OCI-LY3 (cell line): Measurements from ENCODE around the gene ZNF625.
"Not testable (repeated sequence)": the region's sequence is repeated elsewhere in the genome, so short reads cannot be mapped to it uniquely, and the experiment has no call there.

Experiments used
- H2AFZ ChIP-seq: fragments of 200-600, 300-600 bp; shearing (Covaris generic); 2 replicates; pipeline ENCODE4 v1.6.0; 2014; ENCODE audit warnings: antibody characterized with exemption, low read depth, low read length
- H3K27ac ChIP-seq: fragments of 200-600, 300-600 bp; sonication (generic); 2 replicates; pipeline ENCODE4 v1.5.1; 2014; ENCODE audit warnings: mild to moderate bottlenecking, low read length, moderate library complexity, mixed read lengths
- H3K27me3 ChIP-seq: fragments of 200-600, 300-600 bp; sonication (generic); 2 replicates; pipeline ENCODE4 v1.6.1; 2014; ENCODE audit warnings: low read depth, low read length, mixed read lengths
- H3K36me3 ChIP-seq: fragments of 200-600, 300-600 bp; sonication (generic); replicated peaks from 2 replicates; pipeline ENCODE3; 2014; ENCODE audit warnings: low read depth, low read length, mixed read lengths
- H3K4me1 ChIP-seq: fragments of 300-600, 200-600 bp; sonication (generic); 2 replicates; pipeline ENCODE4 v1.6.1; 2014; ENCODE audit warnings: low read length, mixed read lengths
- H3K4me2 ChIP-seq: fragments of 200-600, 300-600 bp; sonication (generic); 2 replicates; pipeline ENCODE4 v1.6.1; 2014; ENCODE audit warnings: low read length, mixed read lengths
- H3K4me3 ChIP-seq: fragments of 300-600, 200-600 bp; sonication (generic); 2 replicates; pipeline ENCODE4 v1.5.1; 2014; ENCODE audit warnings: antibody characterized with exemption, mild to moderate bottlenecking, low read length, moderate library complexity
- H3K79me2 ChIP-seq: fragments of 300-600, 200-600 bp; shearing (Covaris generic); 2 replicates; pipeline ENCODE4 v1.6.1; 2014; ENCODE audit warnings: mild to moderate bottlenecking, low read length, mixed read lengths
- H3K9ac ChIP-seq: fragments of 300-600, 200-600 bp; shearing (Covaris generic); 2 replicates; pipeline ENCODE4 v1.6.0; 2014; ENCODE audit warnings: mild to moderate bottlenecking, low read length, moderate library complexity
- H3K9me3 ChIP-seq: fragments of 200-600, 300-600 bp; shearing (Covaris generic); 2 replicates; pipeline ENCODE4 v1.6.1; 2014; ENCODE audit warnings: low read length, mixed read lengths; ENCODE audit not compliant: insufficient read depth
- H4K20me1 ChIP-seq: fragments of 200-600, 300-600 bp; sonication (generic); 2 replicates; pipeline ENCODE4 v1.6.1; 2016; ENCODE audit warnings: low read length, mixed read lengths; ENCODE audit not compliant: insufficient read depth
- EZH2phosphoT487 ChIP-seq: fragments of 200-600 bp; shearing (Covaris generic); IDR thresholded peaks from 2 replicates; pipeline ENCODE4 v1.6.1; 2018; ENCODE audit warnings: antibody characterized with exemption, mixed run types, low read depth
- TF ChIP-seq, protein P1 (sequence below): fragments of 200-600, 300-600 bp; sonication (generic); IDR thresholded peaks from 2 replicates; pipeline ENCODE4 v1.5.1; 2014; ENCODE audit warnings: antibody characterized with exemption, low read length, low read depth

Gene ZNF625

GRCh38 chr19:12113121-12113520, 43.4 kb downstream of the ZNF625 start:
- Histone ChIP-seq H4K20me1 (no peaks in the 10 kb centered on the region), H2AFZ (no peak overlapping the region), H3K36me3 (peaks cover 55% of the 10 kb centered on the region), H3K27me3 (no peaks in the 10 kb centered on the region), H3K9me3 (no peaks in the 10 kb centered on the region), H3K9ac (no peak overlapping the region), H3K4me1 (no peaks in the 10 kb centered on the region), H3K4me2 (no peak overlapping the region), H3K27ac (no peak overlapping the region), H3K79me2 (no peaks in the 10 kb centered on the region), H3K4me3 (no peak overlapping the region)
- TF ChIP-seq EZH2phosphoT487, result no peak
- TF ChIP-seq, protein P1, sequence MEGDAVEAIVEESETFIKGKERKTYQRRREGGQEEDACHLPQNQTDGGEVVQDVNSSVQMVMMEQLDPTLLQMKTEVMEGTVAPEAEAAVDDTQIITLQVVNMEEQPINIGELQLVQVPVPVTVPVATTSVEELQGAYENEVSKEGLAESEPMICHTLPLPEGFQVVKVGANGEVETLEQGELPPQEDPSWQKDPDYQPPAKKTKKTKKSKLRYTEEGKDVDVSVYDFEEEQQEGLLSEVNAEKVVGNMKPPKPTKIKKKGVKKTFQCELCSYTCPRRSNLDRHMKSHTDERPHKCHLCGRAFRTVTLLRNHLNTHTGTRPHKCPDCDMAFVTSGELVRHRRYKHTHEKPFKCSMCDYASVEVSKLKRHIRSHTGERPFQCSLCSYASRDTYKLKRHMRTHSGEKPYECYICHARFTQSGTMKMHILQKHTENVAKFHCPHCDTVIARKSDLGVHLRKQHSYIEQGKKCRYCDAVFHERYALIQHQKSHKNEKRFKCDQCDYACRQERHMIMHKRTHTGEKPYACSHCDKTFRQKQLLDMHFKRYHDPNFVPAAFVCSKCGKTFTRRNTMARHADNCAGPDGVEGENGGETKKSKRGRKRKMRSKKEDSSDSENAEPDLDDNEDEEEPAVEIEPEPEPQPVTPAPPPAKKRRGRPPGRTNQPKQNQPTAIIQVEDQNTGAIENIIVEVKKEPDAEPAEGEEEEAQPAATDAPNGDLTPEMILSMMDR, result no peak

DNA sequence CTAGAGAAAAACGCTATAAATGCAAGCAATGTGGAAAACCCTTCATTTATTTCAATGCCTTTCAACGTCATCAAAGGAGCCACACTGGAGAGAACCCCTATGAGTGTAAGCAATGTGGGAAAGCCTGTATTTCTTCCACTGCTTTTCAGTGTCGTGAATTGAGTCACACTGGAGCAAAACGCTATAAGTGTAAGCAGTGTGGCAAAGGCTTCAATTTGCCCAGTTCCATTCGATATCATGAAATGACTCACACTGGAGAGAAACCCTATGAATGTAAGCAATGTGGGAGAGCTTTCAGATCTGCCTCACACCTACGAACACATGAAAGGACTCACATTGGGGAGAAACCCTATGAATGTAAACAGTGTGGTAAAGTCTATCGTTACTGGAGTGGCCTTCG, 43.8 kb downstream of the ZNF625 start:
- no peak overlapping the region for H3K27ac ChIP-seq
- H2AFZ ChIP-seq, result no peak overlapping the region
- H4K20me1 ChIP-seq, result no peaks in the 10 kb centered on the region
- H3K27me3 ChIP-seq, result no peaks in the 10 kb centered on the region
- no peak overlapping the region for H3K4me3 ChIP-seq
- TF ChIP-seq EZH2phosphoT487, result no peak
- TF ChIP-seq, protein P1, result no peak
- no peaks in the 10 kb centered on the region for H3K79me2 ChIP-seq
- H3K36me3 ChIP-seq, result peaks cover 55% of the 10 kb centered on the region
- H3K9ac ChIP-seq, result no peak overlapping the region
- H3K9me3 ChIP-seq, result no peaks in the 10 kb centered on the region
- no peak overlapping the region for H3K4me2 ChIP-seq
- H3K4me1 ChIP-seq, result no peaks in the 10 kb centered on the region

DNA sequence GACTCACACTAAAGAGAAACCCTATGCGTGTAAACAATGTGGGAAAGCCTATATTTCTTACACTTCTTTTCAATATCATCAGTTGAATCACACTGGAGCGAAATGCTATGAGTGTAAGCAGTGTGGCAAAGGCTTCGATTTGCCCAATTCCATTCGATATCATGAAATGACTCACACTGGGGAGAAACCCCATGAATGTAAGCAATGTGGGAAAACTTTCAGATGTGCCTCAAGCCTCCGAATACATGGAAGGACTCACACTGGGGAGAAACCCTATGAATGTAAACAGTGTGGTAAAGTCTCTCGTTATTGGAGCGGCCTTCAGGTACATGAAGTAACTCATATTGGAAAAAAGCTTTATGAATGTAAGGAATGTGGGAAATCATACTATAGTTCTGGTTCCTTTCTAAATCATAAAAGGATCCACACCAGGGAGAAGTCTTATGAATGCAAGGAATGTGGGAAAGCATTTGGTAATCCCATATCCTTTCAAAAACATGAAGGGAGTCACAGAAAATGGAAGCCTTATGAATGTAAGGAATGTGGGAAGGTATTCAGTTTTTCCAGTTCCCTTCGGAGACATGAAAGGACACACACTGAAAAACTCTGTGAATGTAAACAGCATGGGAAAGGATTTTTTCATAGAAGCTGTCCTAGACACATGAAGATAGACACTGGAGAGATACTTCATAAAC, 44.4 kb downstream of the ZNF625 start:
- no peaks in the 10 kb centered on the region for H3K27me3 ChIP-seq
- H2AFZ ChIP-seq, result no peak overlapping the region
- H4K20me1 ChIP-seq, result no peaks in the 10 kb centered on the region
- H3K27ac ChIP-seq, result no peak overlapping the region
- TF ChIP-seq EZH2phosphoT487, result no peak
- TF ChIP-seq, protein P1, result no peak
- H3K4me2 ChIP-seq, result no peak overlapping the region
- peaks cover 51% of the 10 kb centered on the region for H3K36me3 ChIP-seq
- H3K4me3 ChIP-seq, result no peak overlapping the region
- no peaks in the 10 kb centered on the region for H3K79me2 ChIP-seq
- H3K9ac ChIP-seq, result no peak overlapping the region
- no peaks in the 10 kb centered on the region for H3K9me3 ChIP-seq
- H3K4me1 ChIP-seq, result no peaks in the 10 kb centered on the region

DNA sequence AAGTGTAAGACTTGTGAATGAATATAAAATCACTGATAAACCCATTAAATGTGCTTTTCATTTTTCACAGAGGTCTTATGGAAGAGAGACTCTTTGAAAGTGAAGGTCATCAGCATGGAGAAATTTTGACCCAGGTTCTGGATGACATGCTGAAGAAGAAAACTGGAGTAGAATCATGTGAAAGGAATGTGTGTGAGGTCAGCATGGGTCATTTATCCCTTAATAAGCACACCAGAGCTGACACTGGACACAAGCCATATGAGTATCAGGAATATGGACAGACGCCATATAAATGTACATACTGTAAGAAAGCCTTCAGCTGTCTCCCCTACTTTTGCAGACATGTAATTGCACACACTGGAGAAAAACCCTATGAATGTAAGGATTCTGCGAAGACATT, 45.4 kb downstream of the ZNF625 start:
- Histone ChIP-seq H3K79me2 (peaks cover 6% of the 10 kb centered on the region; the same call in 1 of the 2 replicates), H3K9ac (no peak overlapping the region), H3K4me3 (no peak overlapping the region), H4K20me1 (no peaks in the 10 kb centered on the region), H3K27ac (no peak overlapping the region), H3K4me1 (no peaks in the 10 kb centered on the region), H3K36me3 (peaks cover 52% of the 10 kb centered on the region), H3K9me3 (no peaks in the 10 kb centered on the region), H3K27me3 (no peaks in the 10 kb centered on the region), H3K4me2 (no peak overlapping the region), H2AFZ (no peak overlapping the region)
- TF ChIP-seq, protein P1, result no peak
- no peak for TF ChIP-seq EZH2phosphoT487

GRCh38 chr19:12103909-12104308, 52.6 kb downstream of the ZNF625 start:
- H3K36me3 ChIP-seq, H3K9me3 ChIP-seq, H4K20me1 ChIP-seq, H2AFZ ChIP-seq, H3K4me2 ChIP-seq, H3K27ac ChIP-seq, H3K4me3 ChIP-seq, H3K27me3 ChIP-seq, H3K4me1 ChIP-seq, H3K9ac ChIP-seq: not testable (repeated sequence)
- peaks cover 11% of the 10 kb centered on the region; the same call in 1 of the 2 replicates for H3K79me2 ChIP-seq
